ENCODE measurements around the gene DACH1.

Gene DACH1

GRCh38 chr13:71464686-71465085 lies 402.3 kb downstream of the DACH1 start:
- Histone ChIP-seq H3K27ac (replicated peaks; ENCODE audit: low read length) (no peak overlapping the region), H3K9me3 (replicated peaks in 1 of 2; ENCODE audit: control insufficient read depth in 2 of 2, insufficient read depth in 1 of 2, low read depth in 1 of 2, low read length in 2 of 2) (no peaks in the 10 kb centered on the region), H3K79me1 (ENCODE audit: low read depth, low read length) (no peaks in the 10 kb centered on the region), H3K9ac (ENCODE audit: low read depth, low read length, poor library complexity) (no peak overlapping the region), H3K14ac (ENCODE audit: low read length) (no peak overlapping the region), H2AK5ac (ENCODE audit: low read depth, low read length) (no peak overlapping the region), H2AFZ (ENCODE audit: low read length) (no peak overlapping the region), H3K27me3 (ENCODE audit: control insufficient read depth in 3 of 3, insufficient read depth in 3 of 3, low read depth in 1 of 3, low read length in 3 of 3) (no peaks in the 10 kb centered on the region), H4K91ac (ENCODE audit: low read depth, low read length, poor library complexity) (no peak overlapping the region), H3K23ac (ENCODE audit: low read depth, low read length, poor library complexity) (no peak overlapping the region), H3K36me3 (replicated peaks in 1 of 2; ENCODE audit: control insufficient read depth in 2 of 2, insufficient read depth in 2 of 2, low read length in 2 of 2) (no peaks in the 10 kb centered on the region), H3K4ac (ENCODE audit: low read length) (no peak overlapping the region), H3K18ac (ENCODE audit: low read length) (no peak overlapping the region), H2BK5ac (ENCODE audit: low read length) (no peak overlapping the region), H3K4me2 (ENCODE audit: insufficient read depth, low read length, poor library complexity, severe bottlenecking) (no peak overlapping the region), H2BK120ac (ENCODE audit: low read depth, low read length) (no peak overlapping the region), H3K4me1 (ENCODE audit: control insufficient read depth in 2 of 2, insufficient read depth in 1 of 2, low read depth in 1 of 2, low read length in 2 of 2) (no peaks in the 10 kb centered on the region), H2BK12ac (ENCODE audit: low read length) (no peak overlapping the region), H2BK15ac (ENCODE audit: low read length) (no peak overlapping the region), H4K8ac (ENCODE audit: low read depth, low read length) (no peak overlapping the region), H3K4me3 (ENCODE audit: low read length in 2 of 2) (no peak overlapping the region)
- whole genome bisulfite sequencing, 2 donors (ENCODE audit: extremely low coverage in 2 of 2, insufficient read length in 2 of 2, insufficient replicate concordance in 1 of 2) = no CpG with 5 or more reads among the region's 1 CpG
- no peak for DNase-seq (ENCODE audit: low spot score)

DNA sequence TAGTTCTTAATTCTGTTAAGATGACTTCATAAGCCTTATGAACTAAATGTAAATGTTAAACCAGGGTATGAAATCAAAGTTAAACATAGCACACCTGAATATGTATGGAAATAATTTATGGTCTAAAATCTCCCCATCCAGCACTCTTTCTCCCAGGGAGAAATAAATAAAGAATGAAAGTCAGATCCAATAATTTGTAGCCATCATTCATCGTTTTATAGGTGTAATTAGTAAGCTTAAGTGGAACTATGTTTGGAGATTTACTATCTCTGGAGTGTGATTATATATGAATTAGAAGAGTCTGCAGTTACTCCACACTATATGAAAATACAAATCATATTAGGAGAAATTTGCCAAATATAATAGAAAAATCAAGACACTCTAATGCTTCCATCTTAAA lies 405.1 kb downstream of the DACH1 start:
- Histone ChIP-seq H3K4ac (ENCODE audit: low read length) (no peak overlapping the region), H3K4me3 (ENCODE audit: low read length in 2 of 2) (no peak overlapping the region), H2BK120ac (ENCODE audit: low read depth, low read length) (no peak overlapping the region), H2AK5ac (ENCODE audit: low read depth, low read length) (no peak overlapping the region), H2AFZ (ENCODE audit: low read length) (no peak overlapping the region), H3K9ac (ENCODE audit: low read depth, low read length, poor library complexity) (no peak overlapping the region), H3K14ac (ENCODE audit: low read length) (no peak overlapping the region), H3K9me3 (replicated peaks in 1 of 2; ENCODE audit: control insufficient read depth in 2 of 2, insufficient read depth in 1 of 2, low read depth in 1 of 2, low read length in 2 of 2) (no peaks in the 10 kb centered on the region), H4K91ac (ENCODE audit: low read depth, low read length, poor library complexity) (no peak overlapping the region), H3K27ac (replicated peaks; ENCODE audit: low read length) (no peak overlapping the region), H3K18ac (ENCODE audit: low read length) (no peak overlapping the region), H3K4me2 (ENCODE audit: insufficient read depth, low read length, poor library complexity, severe bottlenecking) (no peak overlapping the region), H3K4me1 (ENCODE audit: control insufficient read depth in 2 of 2, insufficient read depth in 1 of 2, low read depth in 1 of 2, low read length in 2 of 2) (no peaks in the 10 kb centered on the region), H4K8ac (ENCODE audit: low read depth, low read length) (no peak overlapping the region), H2BK5ac (ENCODE audit: low read length) (no peak overlapping the region), H3K23ac (ENCODE audit: low read depth, low read length, poor library complexity) (no peak overlapping the region), H3K27me3 (ENCODE audit: control insufficient read depth in 3 of 3, insufficient read depth in 3 of 3, low read depth in 1 of 3, low read length in 3 of 3) (no peaks in the 10 kb centered on the region), H2BK15ac (ENCODE audit: low read length) (no peak overlapping the region), H3K36me3 (replicated peaks in 1 of 2; ENCODE audit: control insufficient read depth in 2 of 2, insufficient read depth in 2 of 2, low read length in 2 of 2) (no peaks in the 10 kb centered on the region), H2BK12ac (ENCODE audit: low read length) (no peak overlapping the region), H3K79me1 (ENCODE audit: low read depth, low read length) (no peaks in the 10 kb centered on the region)
- WGBS, 2 donors (ENCODE audit: extremely low coverage in 2 of 2, insufficient read length in 2 of 2, insufficient replicate concordance in 1 of 2) = no CpG with 5 or more reads among the region's 1 CpG
- no peak for DNase-seq (ENCODE audit: low spot score)

DNA sequence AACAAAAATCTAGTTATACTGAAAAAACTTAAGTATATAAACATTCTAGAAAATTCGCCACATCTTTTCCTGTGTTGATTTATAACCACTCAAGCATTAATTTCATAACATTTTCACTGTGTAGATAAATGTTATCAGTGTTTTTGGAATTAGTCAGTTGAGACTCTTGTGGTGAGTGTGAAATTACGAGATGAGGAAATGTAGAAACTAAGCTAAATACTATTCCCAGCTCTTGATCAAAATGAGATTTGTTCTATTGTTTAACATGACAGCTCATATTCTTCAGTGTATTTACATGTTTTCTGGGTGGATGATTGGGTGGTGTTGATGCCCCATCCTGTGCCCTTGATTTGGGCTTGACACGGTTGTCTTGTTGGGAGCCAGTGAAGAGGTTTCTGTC lies 406.8 kb downstream of the DACH1 start:
- Histone ChIP-seq H3K4me2 (ENCODE audit: insufficient read depth, low read length, poor library complexity, severe bottlenecking) (no peak overlapping the region), H3K4me1 (ENCODE audit: control insufficient read depth in 2 of 2, insufficient read depth in 1 of 2, low read depth in 1 of 2, low read length in 2 of 2) (no peaks in the 10 kb centered on the region), H3K4ac (ENCODE audit: low read length) (no peak overlapping the region), H3K27me3 (ENCODE audit: control insufficient read depth in 3 of 3, insufficient read depth in 3 of 3, low read depth in 1 of 3, low read length in 3 of 3) (no peaks in the 10 kb centered on the region), H2BK12ac (ENCODE audit: low read length) (no peak overlapping the region), H4K91ac (ENCODE audit: low read depth, low read length, poor library complexity) (no peak overlapping the region), H3K4me3 (ENCODE audit: low read length in 2 of 2) (no peak overlapping the region), H3K18ac (ENCODE audit: low read length) (no peak overlapping the region), H3K27ac (replicated peaks; ENCODE audit: low read length) (no peak overlapping the region), H3K36me3 (replicated peaks in 1 of 2; ENCODE audit: control insufficient read depth in 2 of 2, insufficient read depth in 2 of 2, low read length in 2 of 2) (no peaks in the 10 kb centered on the region), H2BK120ac (ENCODE audit: low read depth, low read length) (no peak overlapping the region), H3K23ac (ENCODE audit: low read depth, low read length, poor library complexity) (no peak overlapping the region), H4K8ac (ENCODE audit: low read depth, low read length) (no peak overlapping the region), H3K79me1 (ENCODE audit: low read depth, low read length) (no peaks in the 10 kb centered on the region), H3K9ac (ENCODE audit: low read depth, low read length, poor library complexity) (no peak overlapping the region), H3K14ac (ENCODE audit: low read length) (no peak overlapping the region), H3K9me3 (replicated peaks in 1 of 2; ENCODE audit: control insufficient read depth in 2 of 2, insufficient read depth in 1 of 2, low read depth in 1 of 2, low read length in 2 of 2) (no peaks in the 10 kb centered on the region), H2BK15ac (ENCODE audit: low read length) (no peak overlapping the region), H2AFZ (ENCODE audit: low read length) (no peak overlapping the region), H2BK5ac (ENCODE audit: low read length) (no peak overlapping the region), H2AK5ac (ENCODE audit: low read depth, low read length) (no peak overlapping the region)
- no CpG with 5 or more reads among the region's 3 CpGs for WGBS, 2 donors (ENCODE audit: extremely low coverage in 2 of 2, insufficient read length in 2 of 2, insufficient replicate concordance in 1 of 2)
- no peak for DNase-seq (ENCODE audit: low spot score)

DNA sequence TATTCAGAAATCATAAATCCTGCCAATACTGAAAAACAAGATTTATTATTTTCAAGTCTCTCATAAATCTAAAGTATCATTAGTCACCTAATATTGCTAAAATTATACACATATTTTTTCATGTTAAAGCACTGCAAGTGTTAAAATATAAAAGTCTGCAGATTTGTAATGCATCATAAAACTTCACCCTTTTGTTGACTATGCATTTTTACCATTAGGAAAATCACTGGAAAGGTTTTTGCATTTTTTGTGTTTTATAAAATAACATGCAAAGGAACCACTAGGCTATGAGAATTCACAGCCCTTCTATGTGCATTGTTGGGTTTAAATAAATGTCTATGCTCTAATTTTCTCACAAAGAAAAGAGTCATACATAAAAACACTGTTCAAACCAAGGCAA lies 407.3 kb downstream of the DACH1 start:
- no peak for DNase-seq (ENCODE audit: low spot score)
- Histone ChIP-seq H2BK12ac (ENCODE audit: low read length) (no peak overlapping the region), H2BK5ac (ENCODE audit: low read length) (no peak overlapping the region), H3K9ac (ENCODE audit: low read depth, low read length, poor library complexity) (no peak overlapping the region), H3K4me2 (ENCODE audit: insufficient read depth, low read length, poor library complexity, severe bottlenecking) (no peak overlapping the region), H3K27ac (replicated peaks; ENCODE audit: low read length) (no peak overlapping the region), H3K36me3 (replicated peaks in 1 of 2; ENCODE audit: control insufficient read depth in 2 of 2, insufficient read depth in 2 of 2, low read length in 2 of 2) (no peaks in the 10 kb centered on the region), H3K27me3 (ENCODE audit: control insufficient read depth in 3 of 3, insufficient read depth in 3 of 3, low read depth in 1 of 3, low read length in 3 of 3) (no peaks in the 10 kb centered on the region), H3K23ac (ENCODE audit: low read depth, low read length, poor library complexity) (no peak overlapping the region), H2AFZ (ENCODE audit: low read length) (no peak overlapping the region), H2AK5ac (ENCODE audit: low read depth, low read length) (no peak overlapping the region), H3K9me3 (replicated peaks in 1 of 2; ENCODE audit: control insufficient read depth in 2 of 2, insufficient read depth in 1 of 2, low read depth in 1 of 2, low read length in 2 of 2) (no peaks in the 10 kb centered on the region), H3K18ac (ENCODE audit: low read length) (no peak overlapping the region), H4K8ac (ENCODE audit: low read depth, low read length) (no peak overlapping the region), H3K79me1 (ENCODE audit: low read depth, low read length) (no peaks in the 10 kb centered on the region), H3K4ac (ENCODE audit: low read length) (no peak overlapping the region), H3K4me3 (ENCODE audit: low read length in 2 of 2) (no peak overlapping the region), H3K4me1 (ENCODE audit: control insufficient read depth in 2 of 2, insufficient read depth in 1 of 2, low read depth in 1 of 2, low read length in 2 of 2) (no peaks in the 10 kb centered on the region), H2BK120ac (ENCODE audit: low read depth, low read length) (no peak overlapping the region), H2BK15ac (ENCODE audit: low read length) (no peak overlapping the region), H4K91ac (ENCODE audit: low read depth, low read length, poor library complexity) (no peak overlapping the region), H3K14ac (ENCODE audit: low read length) (no peak overlapping the region)
